Stimulated activated naive CD8-positive, alpha-beta T cell treated with anti-CD3 and anti-CD28 coated beads, Interleukin-15, Interleukin-2, amounts not matched to agents 100 ng/mL and 50 ng/mL, for 24 hours (primary cell): ENCODE data around the gene RPL10L.

Source experiments
- H3K27ac Mint-ChIP-seq: one replicate; pipeline ENCODE4 v1.8.0; 2021; ENCODE audit warnings: mild to moderate bottlenecking, mixed read lengths
- H3K27me3 Mint-ChIP-seq: one replicate; pipeline ENCODE4 v1.8.0; 2021; ENCODE audit warnings: mixed read lengths
- H3K36me3 Mint-ChIP-seq: one replicate; pipeline ENCODE4 v1.8.0; 2021; ENCODE audit warnings: low read depth, mixed read lengths
- H3K4me1 Mint-ChIP-seq: one replicate; pipeline ENCODE4 v1.8.0; 2021; ENCODE audit warnings: low read depth, mixed read lengths
- H3K4me3 Mint-ChIP-seq: one replicate; pipeline ENCODE4 v1.8.0; 2021; ENCODE audit warnings: mild to moderate bottlenecking, mixed read lengths
- H3K9me3 Mint-ChIP-seq: one replicate; pipeline ENCODE4 v1.8.0; 2021; ENCODE audit warnings: mixed read lengths

RPL10L gene

GRCh38 chr14:46651526-46652144, at the start of gene RPL10L:
RPL10L (minus strand) TSS chr14:46651781; CDS start chr14:46651736, 45 bp downstream.
- Mint-ChIP-seq H3K27me3 (no peaks in the 10 kb centered on the region), H3K27ac (no peak within 1 kb of the TSS), H3K9me3 (no peaks in the 10 kb centered on the region), H3K36me3 (no peaks in the 10 kb centered on the region), H3K4me3 (no peak within 1 kb of the TSS), H3K4me1 (no peaks in the 10 kb centered on the region)

DNA sequence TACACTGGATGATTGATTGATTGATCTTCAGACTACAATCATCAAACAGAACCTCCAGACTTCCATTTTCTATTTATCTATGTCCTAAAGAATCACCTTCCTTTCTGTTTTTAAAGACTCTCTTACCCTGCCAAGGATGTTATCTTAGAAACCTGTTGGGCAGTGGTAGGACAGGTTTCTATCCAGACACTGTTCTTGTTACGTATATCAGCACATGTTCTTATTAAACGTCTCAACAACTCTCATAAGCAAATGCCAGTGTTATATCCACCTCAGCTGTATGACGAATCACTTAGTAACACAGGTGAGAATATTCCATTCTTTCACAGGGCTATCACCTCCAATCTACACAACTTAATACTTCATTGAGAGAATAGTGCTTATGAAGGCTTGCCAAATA, 40.2 kb upstream of the RPL10L start:
- peaks cover 28% of the 10 kb centered on the region for H3K9me3 Mint-ChIP-seq
- no peaks in the 10 kb centered on the region for H3K27me3 Mint-ChIP-seq
- H3K4me3 Mint-ChIP-seq: no peak overlapping the region
- H3K4me1 Mint-ChIP-seq: no peaks in the 10 kb centered on the region
- no peaks in the 10 kb centered on the region for H3K36me3 Mint-ChIP-seq
- no peak overlapping the region for H3K27ac Mint-ChIP-seq

- Mint-ChIP-seq H3K27ac (no peak overlapping the region), H3K4me1 (no peaks in the 10 kb centered on the region), H3K36me3 (no peaks in the 10 kb centered on the region), H3K9me3 (peaks cover 27% of the 10 kb centered on the region), H3K27me3 (no peaks in the 10 kb centered on the region), H3K4me3 (no peak overlapping the region)
Measured at GRCh38 chr14:46686652-46687051, 35.1 kb upstream of the RPL10L start.

DNA sequence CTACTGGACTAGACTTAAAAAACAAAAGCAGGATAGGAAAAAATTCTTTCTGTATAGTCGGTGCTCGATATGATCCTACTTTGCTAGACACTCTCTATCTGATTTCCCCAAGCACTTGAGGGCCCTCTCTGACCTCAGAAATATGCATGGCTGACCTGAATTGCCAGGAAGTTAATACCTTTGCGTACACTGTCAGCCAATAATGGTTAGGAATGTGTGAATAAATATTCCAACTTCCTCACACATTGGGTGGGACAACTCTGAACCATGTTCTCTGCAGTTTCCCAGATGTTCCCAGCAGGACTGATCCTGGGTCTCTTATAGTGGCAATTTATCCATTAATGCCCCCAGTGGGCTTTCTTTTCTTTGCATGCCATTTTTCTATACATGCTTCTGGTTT, 20.5 kb upstream of the RPL10L start:
- Mint-ChIP-seq H3K27ac (no peak overlapping the region), H3K4me3 (no peak overlapping the region), H3K27me3 (no peaks in the 10 kb centered on the region), H3K36me3 (no peaks in the 10 kb centered on the region), H3K9me3 (peaks cover 7% of the 10 kb centered on the region), H3K4me1 (no peaks in the 10 kb centered on the region)

DNA sequence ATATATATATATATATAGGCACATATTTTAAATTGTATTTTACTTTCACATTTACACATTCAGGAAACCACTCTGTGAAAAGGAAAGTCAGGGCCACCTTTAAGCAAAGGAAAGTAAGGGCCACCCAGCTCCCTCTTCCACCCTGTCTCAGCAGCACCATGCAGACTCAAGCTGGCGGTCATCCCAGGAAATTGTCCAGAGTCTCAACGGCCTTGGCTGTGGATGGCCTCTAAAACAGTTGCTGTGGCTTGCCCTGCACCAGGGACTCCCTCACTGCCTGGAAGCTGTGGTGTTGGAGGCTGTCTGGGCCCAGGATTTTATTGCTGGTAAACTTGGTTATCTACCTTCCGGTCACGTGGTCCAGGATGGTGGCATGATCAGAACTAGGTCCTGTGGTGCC, 11.8 kb upstream of the RPL10L start:
- peaks cover 14% of the 10 kb centered on the region for H3K9me3 Mint-ChIP-seq
- H3K4me3 Mint-ChIP-seq: no peak overlapping the region
- H3K36me3 Mint-ChIP-seq: no peaks in the 10 kb centered on the region
- no peaks in the 10 kb centered on the region for H3K27me3 Mint-ChIP-seq
- H3K27ac Mint-ChIP-seq: no peak overlapping the region
- no peaks in the 10 kb centered on the region for H3K4me1 Mint-ChIP-seq

DNA sequence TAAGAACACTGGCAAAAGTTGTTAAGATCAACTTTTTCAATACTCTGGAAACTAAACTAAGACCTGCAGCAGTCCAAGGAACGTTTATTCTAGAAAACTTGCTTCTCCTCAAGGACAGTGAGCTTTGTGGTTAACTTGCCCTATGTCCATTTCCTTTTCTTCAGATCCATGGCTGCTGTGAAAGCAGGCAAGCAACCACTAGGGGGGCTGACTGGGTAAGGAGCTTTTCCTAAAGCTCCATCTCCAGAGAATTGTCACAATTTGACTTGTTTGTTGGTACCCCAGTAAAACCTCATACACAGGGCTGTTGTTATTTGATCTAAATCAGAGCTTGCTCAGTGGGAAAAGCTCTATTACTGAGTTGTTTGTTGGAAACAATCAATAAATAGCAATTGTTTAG, 10.1 kb upstream of the RPL10L start:
- Mint-ChIP-seq H3K4me1 (no peaks in the 10 kb centered on the region), H3K9me3 (peaks cover 18% of the 10 kb centered on the region), H3K4me3 (no peak overlapping the region), H3K27ac (no peak overlapping the region), H3K27me3 (no peaks in the 10 kb centered on the region), H3K36me3 (no peaks in the 10 kb centered on the region)

- Mint-ChIP-seq H3K36me3 (no peaks in the 10 kb centered on the region), H3K4me1 (no peaks in the 10 kb centered on the region), H3K4me3 (no peak overlapping the region), H3K27ac (no peak overlapping the region), H3K27me3 (no peaks in the 10 kb centered on the region), H3K9me3 (peaks cover 4% of the 10 kb centered on the region)
Measured at GRCh38 chr14:46653031-46653755, 1.6 kb upstream of the RPL10L start.

DNA sequence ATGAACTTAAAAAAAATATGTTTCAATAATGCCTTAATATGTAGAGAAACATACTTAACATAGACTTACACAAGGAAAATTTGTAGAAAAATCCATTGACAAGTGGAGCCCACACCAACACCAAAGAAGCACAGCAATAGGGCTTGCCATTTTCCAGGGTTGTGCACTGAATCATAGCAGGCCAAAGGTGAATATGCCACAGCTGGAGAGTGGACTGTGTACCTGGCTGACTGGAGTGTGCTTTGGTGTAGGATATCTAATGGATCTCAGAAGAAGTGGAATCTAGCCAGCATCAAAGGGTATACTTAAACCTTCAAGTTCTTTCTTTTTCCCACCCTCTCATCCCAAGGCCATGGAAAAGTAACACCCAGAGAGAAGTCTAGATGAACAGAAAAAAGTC, 4.8 kb downstream of the RPL10L start:
- no peaks in the 10 kb centered on the region for H3K27me3 Mint-ChIP-seq
- H3K9me3 Mint-ChIP-seq: peaks cover 3% of the 10 kb centered on the region
- H3K4me1 Mint-ChIP-seq: no peaks in the 10 kb centered on the region
- no peak overlapping the region for H3K4me3 Mint-ChIP-seq
- H3K27ac Mint-ChIP-seq: no peak overlapping the region
- no peaks in the 10 kb centered on the region for H3K36me3 Mint-ChIP-seq

DNA sequence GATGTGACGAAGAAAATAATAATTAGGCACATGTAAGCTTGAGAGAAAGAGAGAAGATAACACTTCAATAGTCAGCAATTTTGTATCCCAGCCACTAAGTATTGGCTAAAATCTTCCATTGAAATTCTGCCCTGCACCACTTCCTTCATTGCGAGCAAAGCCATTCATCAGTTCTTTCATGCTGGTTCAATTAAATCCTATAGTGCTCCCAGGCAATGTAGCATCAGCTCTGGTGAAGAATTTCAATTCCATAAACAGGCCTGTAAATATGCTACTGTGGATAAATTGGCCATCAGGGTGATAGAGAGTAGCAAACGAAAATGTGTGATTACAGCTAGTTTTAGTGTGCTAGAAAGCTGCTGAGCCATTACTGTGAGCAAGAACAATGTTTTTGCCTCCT, 24.7 kb downstream of the RPL10L start:
- Mint-ChIP-seq H3K4me1 (no peaks in the 10 kb centered on the region), H3K9me3 (peaks cover 24% of the 10 kb centered on the region), H3K27ac (no peak overlapping the region), H3K4me3 (no peak overlapping the region), H3K27me3 (no peaks in the 10 kb centered on the region), H3K36me3 (no peaks in the 10 kb centered on the region)
